Measurements from ENCODE around the gene BACH1. TPM values are rescaled to one million over a fixed set of nuclear protein-coding genes. Genes with fewer than 3 reads are reported as not detected.

BACH1 gene
- polyA plus RNA-seq, 1 donor: 52.5 TPM

DNA sequence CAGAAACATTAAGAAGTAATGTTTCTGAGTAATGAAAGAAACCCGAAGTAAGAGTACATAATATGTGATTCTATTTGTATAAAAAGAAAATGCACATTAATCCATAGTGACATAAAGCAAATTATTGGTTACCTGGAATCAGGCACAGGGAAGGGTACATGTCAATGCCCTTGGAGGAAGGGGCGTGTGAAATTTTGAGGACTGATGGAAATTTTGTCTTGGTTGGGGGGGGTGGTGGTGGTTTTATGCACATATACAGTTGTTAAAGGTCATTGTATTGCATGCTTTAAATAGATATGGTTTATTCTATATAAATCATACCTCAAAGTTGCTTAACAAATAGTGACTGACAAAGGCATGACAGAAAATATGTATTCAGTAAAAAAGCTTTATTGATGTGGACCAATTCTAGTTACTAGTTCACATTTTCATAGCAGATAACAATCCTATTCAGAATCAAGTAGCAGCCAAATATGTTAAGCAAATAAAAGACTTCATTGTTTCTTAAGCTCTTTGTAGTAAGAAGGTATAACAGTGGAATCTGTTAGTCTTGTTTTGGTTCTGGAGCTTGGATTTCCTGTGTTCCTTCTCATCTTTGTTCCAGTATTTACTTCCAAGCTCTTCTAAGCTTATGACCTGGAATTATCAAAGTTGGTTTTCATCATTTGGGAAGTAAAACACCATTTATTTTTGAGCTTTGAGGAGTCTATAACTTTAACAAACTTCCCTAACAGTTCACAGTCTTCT lies 15.1 kb downstream of the BACH1 start:
- no peak for DNase-seq

- no peak for DNase-seq
These were observed 16.5 kb downstream of the BACH1 start for GRCh38 chr21:29315131-29315749.

GRCh38 chr21:29316029-29316742 lies 17.5 kb downstream of the BACH1 start:
- DNase-seq: no peak

DNA sequence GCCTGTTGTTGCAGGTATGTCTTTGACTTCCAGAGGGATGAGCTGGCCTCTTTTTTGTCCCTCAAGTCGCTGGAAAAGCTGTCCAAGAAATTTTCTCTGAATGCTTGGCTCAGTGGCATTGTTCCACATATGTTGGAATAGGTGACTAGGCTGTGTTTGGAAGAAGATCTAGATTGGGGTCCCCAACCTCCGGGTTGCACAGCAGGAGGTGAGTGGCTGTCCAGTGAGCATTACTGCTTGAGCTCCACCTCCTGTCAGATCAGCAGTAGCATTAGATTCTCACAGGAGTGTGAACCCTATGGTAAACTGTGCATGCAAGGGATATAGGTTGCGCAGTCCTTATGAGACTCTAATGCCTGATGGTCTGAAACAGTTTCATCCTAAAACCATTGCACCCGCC lies 18.1 kb downstream of the BACH1 start:
- no peak for DNase-seq

- no peak for DNase-seq
These were observed 19.6 kb downstream of the BACH1 start for GRCh38 chr21:29318354-29318753.

DNA sequence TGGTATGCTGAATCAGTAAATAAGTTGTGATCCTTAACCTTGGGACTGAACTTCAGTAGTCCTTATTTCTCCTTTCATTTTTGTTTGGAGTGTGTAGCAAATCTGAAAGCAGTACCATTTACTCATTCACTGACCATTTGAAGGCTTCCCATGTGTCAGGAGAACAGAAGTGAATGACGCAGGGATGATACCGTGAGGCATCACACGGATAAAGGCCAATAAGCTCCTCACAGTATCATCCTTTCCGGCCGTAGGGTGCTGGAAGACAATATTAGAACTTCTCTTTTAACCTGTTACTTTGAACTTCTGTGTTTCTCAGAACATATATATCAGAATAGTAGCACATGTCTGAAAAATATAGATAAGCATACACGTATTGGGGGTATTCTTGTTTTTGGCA lies 21.3 kb downstream of the BACH1 start:
- DNase-seq: no peak

DNA sequence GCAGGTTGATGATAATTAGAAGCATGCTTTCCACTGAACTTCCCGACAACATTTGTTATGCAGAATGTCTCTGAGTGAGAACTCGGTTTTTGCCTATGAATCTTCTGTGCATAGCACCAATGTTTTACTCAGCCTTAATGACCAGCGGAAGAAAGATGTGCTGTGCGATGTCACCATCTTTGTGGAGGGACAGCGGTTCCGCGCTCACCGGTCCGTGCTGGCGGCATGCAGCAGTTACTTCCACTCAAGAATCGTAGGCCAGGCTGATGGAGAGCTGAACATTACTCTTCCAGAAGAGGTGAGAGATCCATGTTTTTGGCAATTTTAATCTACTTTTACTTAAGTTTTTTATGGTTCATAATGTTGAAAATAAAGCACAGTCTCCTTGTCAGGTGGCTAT lies 22.5 kb downstream of the BACH1 start:
- no peak for DNase-seq

GRCh38 chr21:29321932-29322928 lies 23.5 kb downstream of the BACH1 start:
- DNase-seq: no peak

GRCh38 chr21:29323189-29323588 lies 24.5 kb downstream of the BACH1 start:
- DNase-seq: no peak

DNA sequence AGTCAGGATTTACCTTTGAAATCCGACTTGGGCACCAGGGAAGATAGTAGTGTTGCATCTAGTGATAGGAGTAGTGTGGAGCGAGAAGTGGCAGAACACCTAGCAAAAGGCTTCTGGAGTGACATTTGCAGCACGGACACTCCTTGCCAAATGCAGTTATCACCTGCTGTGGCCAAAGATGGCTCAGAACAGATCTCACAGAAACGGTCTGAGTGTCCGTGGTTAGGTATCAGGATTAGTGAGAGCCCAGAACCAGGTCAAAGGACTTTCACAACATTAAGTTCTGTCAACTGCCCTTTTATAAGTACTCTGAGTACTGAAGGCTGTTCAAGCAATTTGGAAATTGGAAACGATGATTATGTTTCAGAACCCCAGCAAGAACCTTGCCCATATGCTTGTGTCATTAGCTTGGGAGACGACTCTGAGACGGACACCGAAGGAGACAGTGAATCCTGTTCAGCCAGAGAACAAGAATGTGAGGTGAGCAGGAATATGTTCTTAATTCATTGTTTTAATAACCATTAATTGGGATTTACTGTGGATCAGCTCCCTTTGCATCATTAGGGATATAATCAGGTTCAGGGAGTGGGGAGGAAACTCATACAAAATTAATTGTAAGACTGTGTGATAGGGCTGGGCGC lies 28.3 kb downstream of the BACH1 start:
- no peak for DNase-seq

DNA sequence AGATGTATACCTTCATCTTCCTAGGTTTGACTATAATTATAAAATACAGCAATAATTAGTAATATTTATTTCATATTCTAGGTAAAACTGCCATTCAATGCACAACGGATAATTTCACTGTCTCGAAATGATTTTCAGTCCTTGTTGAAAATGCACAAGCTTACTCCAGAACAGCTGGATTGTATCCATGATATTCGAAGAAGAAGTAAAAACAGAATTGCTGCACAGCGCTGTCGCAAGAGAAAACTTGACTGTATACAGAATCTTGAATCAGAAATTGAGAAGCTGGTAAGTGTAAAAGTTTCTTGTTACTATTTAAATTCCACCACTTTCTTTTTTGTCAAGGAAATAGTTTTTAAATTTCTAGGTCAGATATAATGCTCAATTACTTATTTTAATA lies 30.7 kb downstream of the BACH1 start:
- no peak for DNase-seq

- no peak for DNase-seq
These were observed 32.1 kb downstream of the BACH1 start for GRCh38 chr21:29330797-29331196.

DNA sequence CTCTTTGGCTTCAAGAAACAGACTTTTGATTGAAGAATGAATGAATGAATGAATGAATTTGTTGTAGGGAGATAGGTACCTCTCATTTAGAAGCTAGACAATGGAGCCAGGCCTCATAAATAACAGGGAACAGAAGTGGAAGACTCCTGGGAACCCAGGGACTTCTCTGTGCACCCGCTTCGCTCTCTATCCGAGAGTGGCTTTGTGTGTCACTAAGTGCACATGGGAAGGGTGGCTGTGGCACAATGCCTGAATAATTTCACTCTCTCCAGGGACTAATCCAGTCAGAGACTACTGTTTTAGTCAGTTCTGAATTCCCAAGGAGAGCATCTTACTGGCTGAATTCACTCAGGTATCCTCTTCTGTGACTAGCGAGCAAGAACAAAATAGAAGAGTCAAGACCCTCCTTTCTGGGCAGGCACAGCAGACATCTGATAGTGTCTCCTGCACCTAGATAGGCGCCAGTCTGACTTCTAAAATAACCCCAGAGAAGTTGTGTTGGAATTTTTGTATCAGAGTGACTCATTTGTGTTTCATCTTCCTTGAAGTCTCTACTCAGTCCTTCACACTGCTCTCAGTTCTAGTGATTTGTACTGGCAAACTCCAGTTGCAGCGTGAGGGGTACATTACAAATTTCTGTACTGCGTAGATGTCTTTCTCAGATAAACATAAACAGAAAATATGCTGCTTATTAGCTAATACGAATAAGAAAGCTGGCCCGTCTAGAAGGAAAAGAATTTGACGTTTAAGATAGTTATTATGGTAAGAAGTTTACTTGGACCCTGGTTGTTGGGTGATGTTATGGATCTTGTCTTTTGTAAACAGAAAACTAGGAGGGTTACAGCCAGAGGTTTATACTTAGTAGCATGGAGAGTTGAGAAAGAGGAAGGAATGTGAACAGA lies 34.0 kb downstream of the BACH1 start:
- no peak for DNase-seq

GRCh38 chr21:29333406-29333805 lies 34.7 kb downstream of the BACH1 start:
- no peak for DNase-seq

DNA sequence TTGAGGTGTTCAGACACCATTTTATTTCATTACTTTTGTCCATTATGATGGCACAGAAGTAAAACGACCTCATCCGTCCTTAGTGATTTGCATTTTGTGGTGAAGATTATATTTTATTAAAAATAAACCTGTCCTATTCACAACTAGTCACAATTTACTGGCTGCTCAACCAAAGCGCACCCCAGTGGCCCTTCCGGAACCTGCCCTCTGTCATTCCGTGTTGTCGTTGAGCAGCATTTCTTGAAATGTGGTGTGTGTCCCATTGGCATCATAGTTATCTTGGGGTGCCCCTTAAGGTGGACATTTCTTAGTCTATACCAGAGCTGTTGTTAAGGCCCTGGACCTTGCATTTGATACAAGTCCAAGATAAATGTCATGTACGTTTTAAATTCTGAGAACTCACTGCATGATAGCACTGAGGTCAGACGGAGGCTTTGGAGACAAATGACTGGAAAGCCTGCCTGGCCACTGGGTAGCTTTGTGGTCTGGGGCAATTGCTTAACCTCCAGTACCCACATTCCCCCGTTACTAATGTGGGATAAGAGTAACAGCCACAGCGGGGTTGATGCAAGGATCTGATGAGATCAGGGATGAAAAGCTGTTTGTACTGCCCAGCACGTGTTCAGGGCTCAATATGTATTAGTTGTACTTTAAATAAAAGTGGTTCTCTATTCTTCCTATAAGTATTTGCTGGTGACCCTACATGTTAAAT lies 36.2 kb downstream of the BACH1 start:
- no peak for DNase-seq

DNA sequence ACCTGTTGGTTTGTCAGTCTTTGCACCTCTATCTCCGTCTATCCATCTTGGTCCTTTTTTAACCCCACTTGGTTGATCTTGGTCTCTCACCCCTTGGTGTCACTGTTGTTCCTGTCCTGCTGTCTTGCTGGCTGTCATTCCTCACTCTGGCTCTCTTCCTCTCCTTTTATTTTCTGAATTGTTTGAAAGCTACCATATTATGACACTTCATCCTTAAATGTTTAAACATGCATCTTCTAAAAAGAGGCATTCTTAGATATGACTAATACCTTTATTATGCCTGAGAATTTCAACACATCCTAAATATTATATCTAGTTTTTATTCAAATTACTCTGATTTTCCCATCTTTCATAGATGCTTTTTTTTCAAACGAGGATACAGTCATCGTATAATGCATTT lies 37.0 kb downstream of the BACH1 start:
- DNase-seq: no peak

DNA sequence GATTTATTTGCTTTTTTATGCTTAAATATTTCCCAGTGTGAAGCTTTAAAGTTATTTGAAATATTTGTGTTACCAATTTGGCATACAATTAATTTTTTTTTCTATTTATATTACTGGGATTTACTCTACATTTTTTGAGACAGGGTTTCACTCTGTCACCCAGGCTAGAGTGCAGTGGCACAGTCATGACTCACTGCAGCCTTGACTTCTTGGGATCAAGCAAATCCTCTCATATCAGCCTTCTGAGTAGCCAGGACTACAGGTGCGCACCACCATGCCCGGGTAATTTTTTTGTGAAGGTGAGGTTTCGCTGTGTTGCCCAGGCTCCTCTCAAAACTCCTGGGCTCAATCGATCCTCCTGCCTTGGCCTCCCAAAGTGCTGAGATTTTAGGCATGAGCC lies 39.5 kb downstream of the BACH1 start:
- no peak for DNase-seq

DNA sequence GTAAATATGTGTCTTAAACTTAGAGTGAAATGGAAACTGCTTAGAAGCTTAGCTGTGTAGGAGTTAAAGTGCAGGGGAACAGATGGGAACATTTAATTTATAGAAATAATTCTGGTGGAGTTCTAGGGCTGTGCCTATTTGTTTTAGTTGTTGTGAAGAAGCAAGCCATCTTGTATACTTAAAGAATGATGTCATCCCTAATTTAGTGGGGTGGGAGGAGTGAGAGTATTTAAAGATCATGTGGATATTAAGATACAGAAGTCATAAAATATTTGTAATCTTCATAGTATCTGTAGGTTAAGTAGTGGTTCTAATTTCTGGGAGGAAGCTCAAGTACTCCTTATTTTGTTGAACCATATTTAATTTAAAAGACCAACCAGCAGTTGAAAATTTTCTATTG lies 41.5 kb downstream of the BACH1 start:
- no peak for DNase-seq

DNA sequence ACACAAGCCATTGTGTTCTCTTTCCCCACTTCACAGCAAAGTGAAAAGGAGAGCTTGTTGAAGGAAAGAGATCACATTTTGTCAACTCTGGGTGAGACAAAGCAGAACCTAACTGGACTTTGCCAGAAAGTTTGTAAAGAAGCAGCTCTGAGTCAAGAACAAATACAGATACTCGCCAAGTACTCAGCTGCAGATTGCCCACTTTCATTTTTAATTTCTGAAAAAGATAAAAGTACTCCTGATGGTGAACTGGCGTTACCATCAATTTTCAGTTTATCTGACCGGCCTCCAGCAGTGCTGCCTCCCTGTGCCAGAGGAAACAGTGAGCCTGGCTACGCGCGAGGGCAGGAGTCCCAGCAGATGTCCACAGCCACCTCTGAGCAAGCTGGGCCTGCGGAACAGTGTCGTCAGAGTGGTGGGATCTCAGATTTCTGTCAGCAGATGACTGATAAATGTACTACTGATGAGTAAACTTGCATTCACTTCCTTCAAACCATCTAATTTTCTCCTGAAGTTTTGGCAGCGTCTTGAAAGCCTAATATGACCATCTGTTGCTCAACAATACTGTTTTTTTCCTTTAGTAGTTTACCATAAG lies 43.7 kb downstream of the BACH1 start:
- DNase-seq: no peak

Measured in left kidney (tissue), 2 donors.